ENCODE measurements around the gene PSMA6. TPM values are rescaled to one million over a fixed set of nuclear protein-coding genes. Genes with fewer than 3 reads are reported as not detected.
"Not testable (repeated sequence)": the region's sequence is repeated elsewhere in the genome, so short reads cannot be mapped to it uniquely, and the experiment has no call there.

Gene PSMA6
- total RNA-seq, 2 donors from 2014 or later: 159 to 191 TPM

- DNase-seq (ENCODE audit: low spot score): no peak
- intact Hi-C loops (cut with DNase I): no loop called here
Measured at GRCh38 chr14:35301735-35302528, 9.8 kb downstream of the PSMA6 start.

- intact Hi-C loops (cut with DNase I): no loop called here
- no peak for DNase-seq (ENCODE audit: low spot score)
Measured at GRCh38 chr14:35303149-35303935, 11.2 kb downstream of the PSMA6 start.

- DNase-seq (ENCODE audit: low spot score): no peak
- intact Hi-C loops (cut with DNase I): no loop called here
Measured at GRCh38 chr14:35304812-35305462, 12.8 kb downstream of the PSMA6 start.

GRCh38 chr14:35305633-35306032, 13.5 kb downstream of the PSMA6 start:
- no peak for DNase-seq (ENCODE audit: low spot score)
- intact Hi-C loops (cut with DNase I): no loop called here

GRCh38 chr14:35306114-35306513, 13.9 kb downstream of the PSMA6 start:
- DNase-seq (ENCODE audit: low spot score): no peak
- intact Hi-C loops (cut with DNase I): no loop called here

- intact Hi-C loops (cut with DNase I): no loop called here
- no peak for DNase-seq (ENCODE audit: low spot score)
Measured at GRCh38 chr14:35317820-35318219, 25.6 kb downstream of the PSMA6 start.

- intact Hi-C loops (cut with DNase I): no loop called here
- DNase-seq (ENCODE audit: low spot score): no peak
Measured at GRCh38 chr14:35319509-35319908, 27.3 kb downstream of the PSMA6 start.

GRCh38 chr14:35320472-35320871, 28.3 kb downstream of the PSMA6 start:
- DNase-seq (ENCODE audit: low spot score): no peak
- intact Hi-C loops (cut with DNase I): no loop called here

GRCh38 chr14:35326375-35326774, 34.2 kb downstream of the PSMA6 start:
- no peak for DNase-seq (ENCODE audit: low spot score)
- intact Hi-C loops (cut with DNase I): no loop called here

GRCh38 chr14:35331605-35332516, 39.7 kb downstream of the PSMA6 start:
- no peak for DNase-seq (ENCODE audit: low spot score)
- intact Hi-C loops (cut with DNase I): no loop called here

GRCh38 chr14:35332517-35333263, 40.5 kb downstream of the PSMA6 start:
- DNase-seq (ENCODE audit: low spot score): no peak
- intact Hi-C loops (cut with DNase I): no loop called here

GRCh38 chr14:35333264-35333730, 41.1 kb downstream of the PSMA6 start:
- intact Hi-C loops (cut with DNase I): no loop called here
- DNase-seq (ENCODE audit: low spot score): no peak

- intact Hi-C loops (cut with DNase I): no loop called here
- DNase-seq (ENCODE audit: low spot score): no peak
Measured at GRCh38 chr14:35333797-35334743, 41.9 kb downstream of the PSMA6 start.

- no peak for DNase-seq (ENCODE audit: low spot score)
Measured at GRCh38 chr14:35335388-35336092, 43.4 kb downstream of the PSMA6 start.

GRCh38 chr14:35336171-35336493, 44.0 kb downstream of the PSMA6 start:
- DNase-seq (ENCODE audit: low spot score): not testable (repeated sequence)
- intact Hi-C loops (cut with DNase I): loop anchor here in 1 of 2 donors (5.0 kb wide), 1 partner anchor 66 kb away; the partner anchor contains the start of gene NFKBIA

More at GRCh38 chr14:35335388-35336092, 43.4 kb downstream of the PSMA6 start:
- intact Hi-C loops (cut with DNase I): loop anchor here in 1 of 2 donors (5.0 kb wide), 1 partner anchor 67 kb away; the partner anchor contains the start of gene NFKBIA

- intact Hi-C loops (cut with DNase I): loop anchor here in 1 of 2 donors (5.0 kb wide), 1 partner anchor 66 kb away; the partner anchor contains the start of gene NFKBIA
- DNase-seq (ENCODE audit: low spot score): peak; percentile 97
Measured at GRCh38 chr14:35336494-35337268, 44.5 kb downstream of the PSMA6 start.

All from posterior vena cava (tissue), 2 donors.